H1 (cell line): ENCODE measurements around the gene DNASE1L1. TPM values are rescaled to one million over a fixed set of nuclear protein-coding genes. Genes with fewer than 3 reads are reported as not detected.

Experiments used
- CTCF ChIA-PET: fragments of 300-600 bp; sonication (Branson Sonifier 250); formaldehyde crosslinking; loops from one replicate; lab custom pipeline; 2021; ENCODE audit not compliant: partially characterized antibody; lab: Charles Lee
- POLR2A ChIA-PET: fragments of 300-600 bp; sonication (Branson Sonifier 250); formaldehyde crosslinking; loops from one replicate; lab custom pipeline; 2021; ENCODE audit warnings: inconsistent platforms; ENCODE audit not compliant: partially characterized antibody; lab: Charles Lee
- DNase-seq, 2 experiments: peaks; one replicate each; pipeline versions ENCODE4 v3.0.0 to v3.0.0-alpha.2; 2010 to 2022; ENCODE audit warnings: low spot score in 2 of 2, low read depth in 1 of 2, mixed read lengths in 1 of 2
- FAIRE-seq: peaks from 2 replicates; lab custom pipeline; 2011; peaks lifted over from hg19 to GRCh38; lab: Jason Lieb, UNC
- H2AFZ ChIP-seq: 2 replicates; pipeline ENCODE4 v1.8.1; 2012; ENCODE audit warnings: low read length, inconsistent platforms
- H2AK5ac ChIP-seq: 2 replicates; pipeline ENCODE4 v1.6.1; 2013; ENCODE audit warnings: low read depth, low read length
- H2BK120ac ChIP-seq: replicated peaks from 2 replicates; pipeline ENCODE3; 2013; ENCODE audit warnings: low read depth, low read length, inconsistent platforms
- H2BK12ac ChIP-seq: 2 replicates; pipeline ENCODE4 v1.6.1; 2013; ENCODE audit warnings: low read depth, low read length
- H2BK15ac ChIP-seq: 2 replicates; pipeline ENCODE4 v1.6.1; 2013; ENCODE audit warnings: low read length
- H2BK20ac ChIP-seq: 2 replicates; pipeline ENCODE4 v1.6.1; 2013; ENCODE audit warnings: low read length
- H2BK5ac ChIP-seq: 2 replicates; pipeline ENCODE4 v1.6.1; 2013; ENCODE audit warnings: low read depth, low read length
- H3K14ac ChIP-seq: 2 replicates; pipeline ENCODE4 v1.6.1; 2013; ENCODE audit warnings: inconsistent platforms; ENCODE audit not compliant: insufficient read length
- H3K18ac ChIP-seq: 2 replicates; pipeline ENCODE4 v1.6.1; 2013; ENCODE audit warnings: low read length; ENCODE audit errors: extremely low read depth
- H3K23ac ChIP-seq: 2 replicates; pipeline ENCODE4 v1.6.1; 2013; ENCODE audit warnings: inconsistent platforms; ENCODE audit not compliant: insufficient read length
- H3K23me2 ChIP-seq: 2 replicates; pipeline ENCODE4 v1.6.1; 2013; ENCODE audit warnings: low read depth, low read length
- H3K27ac ChIP-seq: 2 replicates; pipeline ENCODE4 v1.6.1; 2011; ENCODE audit warnings: low read depth, low read length, inconsistent platforms
- H3K27me3 ChIP-seq, 4 experiments: replicated peaks in 1 of 4; 1 replicate in 1 of 4; 2 replicates in 3 of 4; pipeline versions ENCODE4 v1.6.1 to v1.8.1; 2011 to 2013; ENCODE audit warnings: low read length in 3 of 4, mild to moderate bottlenecking in 3 of 4, inconsistent platforms in 2 of 4, mixed read lengths in 2 of 4, moderate library complexity in 1 of 4; ENCODE audit not compliant: control insufficient read depth in 3 of 4, insufficient read depth in 3 of 4; ENCODE audit errors: extremely low read depth in 1 of 4
- H3K36me3 ChIP-seq, 4 experiments: 2 replicates each; pipeline versions ENCODE4 v1.6.1 to v1.8.1; 2011 to 2013; ENCODE audit warnings: mild to moderate bottlenecking in 4 of 4, low read length in 3 of 4, moderate library complexity in 2 of 4, control low read depth in 1 of 4, inconsistent platforms in 1 of 4; ENCODE audit not compliant: insufficient read depth in 4 of 4, control insufficient read depth in 2 of 4
- H3K4ac ChIP-seq: replicated peaks from 2 replicates; pipeline ENCODE3; 2013; ENCODE audit warnings: low read length, low read depth, mixed read lengths, inconsistent platforms; ENCODE audit not compliant: insufficient read length
- H3K4me1 ChIP-seq, 4 experiments: replicated peaks in 1 of 4; 1 replicate in 1 of 4; 2 replicates in 3 of 4; pipeline versions ENCODE4 v1.6.1 to v1.8.1; 2011 to 2013; ENCODE audit warnings: low read length in 3 of 4, inconsistent platforms in 2 of 4, mixed read lengths in 1 of 4; ENCODE audit not compliant: insufficient read depth in 4 of 4, control insufficient read depth in 3 of 4
- H3K4me2 ChIP-seq, 2 experiments: 2 replicates each; pipeline versions ENCODE4 v1.6.1 to v1.8.1; 2011 to 2013; ENCODE audit warnings: low read depth in 2 of 2, low read length in 2 of 2, control low read depth in 1 of 2, inconsistent platforms in 1 of 2, mild to moderate bottlenecking in 1 of 2; ENCODE audit not compliant: insufficient read depth in 1 of 2
- H3K4me3 ChIP-seq, 4 experiments: fragments of 200-600, 300-600 bp in 1 of 4; sonication (generic), shearing (Covaris generic), sonication (Bioruptor Twin) in 1 of 4; 2 replicates each; pipeline versions ENCODE4 v1.5.1 to v1.8.1; 2011 to 2016; ENCODE audit warnings: low read length in 4 of 4, low read depth in 3 of 4, control low read depth in 2 of 4, inconsistent platforms in 2 of 4, mild to moderate bottlenecking in 2 of 4, mixed read lengths in 1 of 4, moderate library complexity in 1 of 4; ENCODE audit not compliant: insufficient read depth in 2 of 4; ENCODE audit errors: extremely low read depth in 1 of 4
- H3K56ac ChIP-seq: replicated peaks from 2 replicates; pipeline ENCODE3; 2013; ENCODE audit warnings: low read depth, mild to moderate bottlenecking, mixed read lengths, low read length, inconsistent platforms; ENCODE audit not compliant: insufficient read length
- H3K79me1 ChIP-seq: 2 replicates; pipeline ENCODE4 v1.6.1; 2013; ENCODE audit warnings: low read depth, low read length, control low read depth
- H3K79me2 ChIP-seq, 2 experiments: 2 replicates each; pipeline versions ENCODE4 v1.6.1 to v1.8.1; 2012 to 2013; ENCODE audit warnings: low read length in 2 of 2, mild to moderate bottlenecking in 2 of 2, inconsistent platforms in 1 of 2; ENCODE audit not compliant: insufficient read depth in 2 of 2, control insufficient read depth in 1 of 2
- H3K9ac ChIP-seq, 4 experiments: replicated peaks in 1 of 4; 1 replicate in 1 of 4; 2 replicates in 3 of 4; pipeline versions ENCODE4 v1.6.1 to v1.8.1; 2011 to 2013; ENCODE audit warnings: low read depth in 3 of 4, low read length in 3 of 4, control low read depth in 2 of 4, mild to moderate bottlenecking in 2 of 4, moderate library complexity in 2 of 4, inconsistent platforms in 1 of 4; ENCODE audit errors: extremely low read depth in 1 of 4
- H3K9me3 ChIP-seq, 2 experiments: 2 replicates each; pipeline versions ENCODE4 v1.6.1 to v1.8.1; 2012 to 2013; ENCODE audit warnings: mild to moderate bottlenecking in 2 of 2, moderate library complexity in 2 of 2, control low read depth in 1 of 2, inconsistent platforms in 1 of 2, low read depth in 1 of 2, low read length in 1 of 2, mixed read lengths in 1 of 2; ENCODE audit not compliant: insufficient read depth in 2 of 2
- H4K20me1 ChIP-seq, 2 experiments: replicated peaks in 1 of 2; 2 replicates each; pipeline versions ENCODE3 to v1.8.1; 2011 to 2013; ENCODE audit warnings: inconsistent platforms in 2 of 2, low read length in 2 of 2, mild to moderate bottlenecking in 1 of 2; ENCODE audit not compliant: insufficient read depth in 2 of 2, control insufficient read depth in 1 of 2
- H4K5ac ChIP-seq: 2 replicates; pipeline ENCODE4 v1.6.1; 2013; ENCODE audit warnings: low read length, low read depth, mixed read lengths, inconsistent platforms; ENCODE audit not compliant: insufficient read length
- H4K8ac ChIP-seq: 2 replicates; pipeline ENCODE4 v1.8.0; 2013; ENCODE audit warnings: mild to moderate bottlenecking, moderate library complexity, low read length, inconsistent platforms; ENCODE audit not compliant: insufficient read depth; ENCODE audit errors: extremely low read depth
- H4K91ac ChIP-seq: replicated peaks from 2 replicates; pipeline ENCODE3; 2013; ENCODE audit warnings: low read length, mixed read lengths, inconsistent platforms; ENCODE audit not compliant: insufficient read length
- CREB1 ChIP-seq: IDR thresholded peaks from 2 replicates; pipeline ENCODE4 v1.6.1; 2012; ENCODE audit warnings: inconsistent platforms
- HDAC2 ChIP-seq, 2 experiments: fragments of 300-600 bp in 1 of 2; sonication (generic) in 1 of 2; IDR thresholded peaks; 2 replicates each; pipeline ENCODE4 v1.6.1; 2011 to 2012; ENCODE audit warnings: low read depth in 2 of 2, low read length in 2 of 2, mild to moderate bottlenecking in 2 of 2, moderate library complexity in 2 of 2, borderline replicate concordance in 1 of 2, inconsistent platforms in 1 of 2
- KDM1A ChIP-seq: fragments of 200-600, 300-600 bp; sonication (generic); IDR thresholded peaks from 2 replicates; pipeline ENCODE4 v1.7.1; 2016; ENCODE audit warnings: mild to moderate bottlenecking, low read length, borderline replicate concordance
- MAFK ChIP-seq: IDR thresholded peaks from 2 replicates; pipeline ENCODE4 v1.6.1; 2012; ENCODE audit warnings: low read depth, mild to moderate bottlenecking, improper control_type of control experiment, low read length
- RFX5 ChIP-seq: IDR thresholded peaks from 2 replicates; pipeline ENCODE4 v1.6.1; 2011; ENCODE audit warnings: low read depth, low read length, improper control_type of control experiment, borderline replicate concordance
- SIN3A ChIP-seq, 2 experiments: IDR thresholded peaks in 1 of 2; conservative IDR thresholded peaks in 1 of 2; 2 replicates each; pipeline ENCODE4 v1.6.1; 2011 to 2012; ENCODE audit warnings: low read length in 2 of 2, improper control_type of control experiment in 1 of 2, low read depth in 1 of 2, mild to moderate bottlenecking in 1 of 2
- SRF ChIP-seq: IDR thresholded peaks from 2 replicates; pipeline ENCODE4 v1.6.1; 2011; ENCODE audit warnings: mild to moderate bottlenecking, low read depth, low read length, moderate library complexity
- TAF1 ChIP-seq: IDR thresholded peaks from 2 replicates; pipeline ENCODE4 v1.6.1; 2011; ENCODE audit warnings: mild to moderate bottlenecking, low read depth, low read length
- TAF7 ChIP-seq: optimal IDR thresholded peaks from 2 replicates; pipeline ENCODE3; 2011; ENCODE audit warnings: low read depth, mild to moderate bottlenecking, inconsistent platforms, low read length, moderate library complexity, borderline replicate concordance
- TBP ChIP-seq: IDR thresholded peaks from 2 replicates; pipeline ENCODE4 v1.6.1; 2011; ENCODE audit warnings: low read depth, low read length, improper control_type of control experiment
- TCF12 ChIP-seq: IDR thresholded peaks from 2 replicates; pipeline ENCODE4 v1.6.1; 2011; ENCODE audit warnings: low read depth, mild to moderate bottlenecking, low read length
- TEAD4 ChIP-seq: IDR thresholded peaks from 2 replicates; pipeline ENCODE4 v1.6.1; 2012; ENCODE audit warnings: low read depth, low read length, inconsistent platforms, mixed read lengths
- YY1 ChIP-seq: IDR thresholded peaks from 2 replicates; pipeline ENCODE4 v1.6.1; 2011; ENCODE audit warnings: low read depth, mild to moderate bottlenecking, low read length
- WGBS, 2 experiments: shearing (Covaris generic) in 1 of 2; methylation state at CpG; one replicate each; pipeline versions ENCODE4 v1.1.6 to v1.1.7; 2013 to 2015; ENCODE audit warnings: low lambda C conversion rate in 2 of 2, mixed read lengths in 2 of 2, inconsistent platforms in 1 of 2, low coverage in 1 of 2, missing lambda C conversion rate in 1 of 2; ENCODE audit not compliant: insufficient replicate concordance in 2 of 2, insufficient coverage in 1 of 2, insufficient read length in 1 of 2; ENCODE audit errors: extremely low coverage in 1 of 2, missing lambda C conversion rate in 1 of 2; 5-methylcytosine and 5-hydroxymethylcytosine counted together
- polyA plus RNA-seq, 7 experiments: library from polyadenylated mRNA; depleted of rRNA in 3 of 7; stranded (reverse) in 5 of 7; unstranded in 2 of 7; fragments of >200 nt in 5 of 7; fragments of 200-250 nt in 2 of 7; gene quantifications; 1 replicate in 5 of 7; 2 replicates in 1 of 7; 4 replicates in 1 of 7; pipeline versions ENCODE4 v1.2.1 to v1.2.3, GENCODE V29; 2011 to 2013; ENCODE audit warnings: missing spikeins in 2 of 7, mixed read lengths in 2 of 7
- total RNA-seq: library from RNA; stranded (reverse); fragmentation: NEBNext Ultra II Directional; extraction: Animal tissue kit (Norgen Biotek cat#: 25700); gene quantifications from 2 replicates; pipeline ENCODE4 v1.2.1, GENCODE V29; 2021

Gene DNASE1L1
- total and polyA plus RNA-seq, 2 of the 8 experiments (the other 6 are each of a cell fraction or from before 2014, with no cell fraction given) = 8.7 to 30.0 TPM

DNA sequence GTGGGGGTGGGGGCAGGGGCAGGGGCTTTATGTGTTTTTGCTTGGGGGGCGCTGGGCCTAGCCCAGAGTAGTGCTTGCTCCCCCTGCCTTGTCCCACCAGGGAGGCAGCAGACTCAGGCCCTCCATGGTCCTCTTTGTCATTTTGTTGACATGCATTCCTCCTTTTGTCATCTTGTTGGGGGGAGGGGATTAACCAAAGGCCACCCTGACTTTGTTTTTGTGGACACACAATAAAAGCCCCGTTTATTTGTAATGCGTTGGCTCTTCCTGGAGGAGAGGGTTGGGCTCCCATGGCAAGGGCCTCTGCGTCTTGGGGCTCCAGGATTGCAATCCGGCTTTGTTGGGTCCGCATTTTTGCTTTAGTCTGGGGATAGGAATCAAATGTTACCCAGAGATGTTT is 27.8 kb downstream of the DNASE1L1 start:
- H2BK120ac ChIP-seq = peak overlapping the region; percentile 72
- H3K23ac ChIP-seq = no peak overlapping the region
- H3K9ac ChIP-seq = peak overlapping the region in 3 of 4 experiments; percentile 25 to 70 (median 47); a peak in 5 of 7 replicates
- no peak overlapping the region for H3K4ac ChIP-seq
- FAIRE-seq (peak; percentile 93), DNase-seq (peak in 1 of 2 experiments; percentile 66)
- H3K9me3 ChIP-seq = no peaks in the 10 kb centered on the region
- peaks cover 4% of the 10 kb centered on the region; the same call in 1 of the 2 replicates for H3K23me2 ChIP-seq
- no peak overlapping the region for H3K56ac ChIP-seq
- peaks cover 0 to 13% of the 10 kb centered on the region in 2 experiments; a peak in 2 of 4 replicates for H3K79me2 ChIP-seq
- no peak overlapping the region for H2AFZ ChIP-seq
- peak overlapping the region; percentile 7 to 97 (median 9); a peak in 3 of 8 replicates for H3K4me3 ChIP-seq
- no peak overlapping the region for H3K14ac ChIP-seq
- H3K27ac ChIP-seq = peak overlapping the region; percentile 96; the same call in 1 of the 2 replicates
- no peak overlapping the region for H4K8ac ChIP-seq
- no peak overlapping the region for H2BK12ac ChIP-seq
- H2BK15ac ChIP-seq = no peak overlapping the region
- POLR2A ChIA-PET = interaction anchor here (0.8 to 6.5 kb wide), 7 partner anchors 8 to 136 kb away, joined by 4 to 107 read pairs (median 22); partner anchors contain the start of genes FLNA and RPL10
- H2AK5ac ChIP-seq = no peak overlapping the region
- peaks cover 0 to 20% (median 9%) of the 10 kb centered on the region in 4 experiments; a peak in 6 of 7 replicates for H3K4me1 ChIP-seq
- peak overlapping the region; percentile 59 to 98 for H3K4me2 ChIP-seq
- H4K91ac ChIP-seq = no peak overlapping the region
- peak overlapping the region; percentile 75 for H2BK5ac ChIP-seq
- no peaks in the 10 kb centered on the region for H3K79me1 ChIP-seq
- peaks cover 0 to 2% of the 10 kb centered on the region in 2 experiments for H4K20me1 ChIP-seq
- H4K5ac ChIP-seq = peak overlapping the region; percentile 90
- WGBS, 2 experiments = 22% methylated on average over 5 of the region's 6 CpGs; no CpG with 5 or more reads in 1 of the 2 experiments
- no peak overlapping the region for H3K18ac ChIP-seq
- no peak overlapping the region for H2BK20ac ChIP-seq
- peaks cover 0 to 3% (median 0%) of the 10 kb centered on the region in 4 experiments; a peak in 1 of 7 replicates for H3K27me3 ChIP-seq
- CTCF ChIA-PET = interaction anchor here (1.0 to 3.9 kb wide), 2 partner anchors 8 to 154 kb away, joined by 3 to 29 read pairs; partner anchors contain the start of gene FLNA
- peaks cover 0 to 26% (median 0%) of the 10 kb centered on the region in 4 experiments; a peak in 2 of 8 replicates for H3K36me3 ChIP-seq
- TF ChIP-seq RFX5 (no peak), TBP (peak; percentile 56), SRF (no peak), HDAC2 (IDR thresholded peaks at IDR 0.05; ENCODE audit: borderline replicate concordance in 1 of 2, low read depth in 2 of 2, low read length in 2 of 2) (peak in 1 of 2 experiments; percentile 67; a peak in 1 of 4 replicates), TCF12 (peak; percentile 28; the same call in 1 of the 2 replicates), TAF1 (0 out of 2 replicates have a peak, but pooled peaks have one; percentile 19), CREB1 (0 out of 2 replicates have a peak, but pooled peaks have one; percentile 28), SIN3A (conservative IDR thresholded peaks at IDR 0.05 in 1 of 2, IDR thresholded peaks at IDR 0.05 in 1 of 2; ENCODE audit: low read depth in 1 of 2, low read length in 2 of 2) (peak; percentile 56 to 83; a peak in 1 of 4 replicates), MAFK (no peak), YY1 (peak; percentile 53; the same call in 1 of the 2 replicates), KDM1A (no peak), TEAD4 (peak; percentile 76), TAF7 (peak; percentile 17)
